ENCODE measurements around the gene SLC38A7. TPM values are rescaled to one million over a fixed set of nuclear protein-coding genes. Genes with fewer than 3 reads are reported as not detected.
A peak's percentile ranks its signal among the peaks of the same experiment; 100 is the strongest.

Gene SLC38A7
- total and polyA plus RNA-seq, 2 of the 13 experiments (the other 11 are each of a cell fraction or from before 2014, with no cell fraction given) = 13.2 to 14.1 TPM

- TF ChIP-seq SMAD3 (CRISPR knock-in tag; IDR thresholded peaks at IDR 0.05) (peak; percentile 73), NFKB2 (CRISPR knock-in tag; IDR thresholded peaks at IDR 0.05; ENCODE audit: borderline replicate concordance) (peak; percentile 93), IKZF5 (CRISPR knock-in tag; IDR thresholded peaks at IDR 0.05) (peak; percentile 65), ZNF101 (CRISPR knock-in tag; IDR thresholded peaks at IDR 0.05; ENCODE audit: borderline replicate concordance, low read depth) (peak; percentile 72; the same call in 1 of the 2 replicates), PAF1 (CRISPR knock-in tag; IDR thresholded peaks at IDR 0.05) (no peak), ZSCAN9 (CRISPR knock-in tag; IDR thresholded peaks at IDR 0.05; ENCODE audit: borderline replicate concordance) (peak; percentile 40; the same call in 1 of the 2 replicates), ZNF496 (CRISPR knock-in tag; IDR thresholded peaks at IDR 0.05; ENCODE audit: insufficient replicate concordance) (no peak), HMGXB3 (CRISPR knock-in tag; IDR thresholded peaks at IDR 0.05; ENCODE audit: borderline replicate concordance) (peak; percentile 93), ZNF761 (CRISPR knock-in tag; conservative IDR thresholded peaks at IDR 0.05) (peak; percentile 90; the same call in 1 of the 2 replicates), SMYD3 (CRISPR knock-in tag; IDR thresholded peaks at IDR 0.05) (no peak), CHCHD3 (CRISPR knock-in tag; IDR thresholded peaks at IDR 0.05) (no peak), ARNT (IDR thresholded peaks at IDR 0.05) (no peak), POGK (CRISPR knock-in tag; conservative IDR thresholded peaks at IDR 0.05) (peak; percentile 11), TRIM24 (CRISPR knock-in tag; IDR thresholded peaks at IDR 0.05) (no peak), PHF21A (CRISPR knock-in tag; IDR thresholded peaks at IDR 0.05) (peak; percentile 95), GLI4 (CRISPR knock-in tag; IDR thresholded peaks at IDR 0.05; ENCODE audit: borderline replicate concordance) (peak; percentile 15; the same call in 1 of the 2 replicates), RELA (CRISPR knock-in tag; IDR thresholded peaks at IDR 0.05) (no peak; the same call in none of the 2 replicates), XBP1 (CRISPR knock-in tag; IDR thresholded peaks at IDR 0.05) (no peak), SRSF9 (IDR thresholded peaks at IDR 0.05; ENCODE audit: borderline replicate concordance, insufficient read depth, low read depth, low read length, poor library complexity, severe bottlenecking) (no peak), FOXO1 (CRISPR knock-in tag; IDR thresholded peaks at IDR 0.05) (0 out of 2 replicates have a peak, but pooled peaks have one; percentile 56), ZBTB37 (CRISPR knock-in tag; IDR thresholded peaks at IDR 0.05) (no peak)
Observed at GRCh38 chr16:58629733-58630640, 54.6 kb downstream of the SLC38A7 start, which contains the start of gene CNOT1 (continued).

Measured in HepG2 (cell line).